ENCODE measurements around the gene ADCYAP1.

The ADCYAP1 gene

DNA sequence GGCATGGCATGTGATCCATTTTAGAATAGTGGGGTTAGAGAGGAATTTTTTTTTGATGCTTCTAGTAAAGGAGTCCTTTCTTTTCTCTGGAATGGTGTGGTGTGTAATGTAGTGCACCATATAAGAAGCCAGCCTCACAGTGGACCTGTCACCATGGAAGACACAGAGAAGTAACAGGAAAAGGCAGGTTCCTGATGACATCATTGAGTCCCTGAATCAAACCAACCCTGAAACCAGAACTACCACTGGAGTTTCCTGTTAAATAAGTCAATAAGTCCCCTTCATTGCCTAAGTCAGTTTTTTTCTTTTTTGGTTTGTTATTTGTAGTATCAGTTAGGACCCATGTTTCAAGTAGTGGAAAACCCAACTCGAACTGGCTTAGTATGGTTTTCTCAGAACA, 11.9 kb downstream of the ADCYAP1 start:
- POLR2A ChIA-PET = no interaction called here

DNA sequence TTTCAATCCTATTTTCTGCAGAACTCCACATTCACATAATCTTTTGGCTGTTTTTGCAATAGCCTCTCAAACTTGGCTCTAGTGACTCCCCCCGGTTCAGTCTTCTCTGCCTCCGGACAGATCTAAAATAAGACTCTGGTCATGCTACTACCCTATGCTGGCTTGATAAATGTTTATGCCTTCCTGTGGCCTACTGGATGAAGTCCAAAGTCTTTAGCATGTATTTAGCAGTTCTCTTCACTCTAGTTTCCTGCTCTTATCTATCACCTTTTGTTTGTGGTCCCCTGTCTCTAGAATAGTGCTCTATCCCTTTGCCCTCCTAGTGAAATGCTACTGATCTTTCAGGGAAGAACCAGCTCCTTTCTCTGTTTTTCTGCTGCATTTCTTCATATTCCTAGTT, 14.4 kb downstream of the ADCYAP1 start:
- no peaks in the 10 kb centered on the region for H3K4me1 ChIP-seq (ENCODE audit: control insufficient read depth, insufficient read depth, low read length)
- POLR2A ChIA-PET = no interaction called here
- no peak overlapping the region for H3K27ac ChIP-seq (ENCODE audit: extremely low read depth, low read depth, low read length)
- CTCF ChIA-PET = no interaction called here
- no peak overlapping the region for H3K4me3 ChIP-seq (ENCODE audit: low read depth, low read length)
- no peaks in the 10 kb centered on the region for H3K9me3 ChIP-seq (ENCODE audit: control insufficient read depth, insufficient read depth, low read depth, low read length)
- H3K36me3 ChIP-seq (ENCODE audit: control insufficient read depth in 2 of 2, insufficient read depth in 1 of 2, low read length in 2 of 2) = no peaks in the 10 kb centered on the region
- TF ChIP-seq BCL11B (tag by site-specific recombination; IDR thresholded peaks at IDR 0.05; ENCODE audit: low read depth) (no peak), ZNF501 (tag by site-specific recombination; IDR thresholded peaks at IDR 0.05) (no peak), ZNF133 (tag by site-specific recombination; IDR thresholded peaks at IDR 0.05) (no peak), ZNF211 (tag by site-specific recombination; IDR thresholded peaks at IDR 0.05; ENCODE audit: low read depth) (no peak), ZNF791 (tag by site-specific recombination; IDR thresholded peaks at IDR 0.05) (no peak), SP3 (tag by site-specific recombination; IDR thresholded peaks at IDR 0.05) (no peak), ZNF530 (tag by site-specific recombination; IDR thresholded peaks at IDR 0.05; ENCODE audit: low read depth) (no peak), ZNF391 (tag by site-specific recombination; IDR thresholded peaks at IDR 0.05; ENCODE audit: borderline replicate concordance, low read depth) (no peak), ZNF473 (tag by site-specific recombination; IDR thresholded peaks at IDR 0.05) (no peak)
- TF ChIP-seq, protein P1, sequence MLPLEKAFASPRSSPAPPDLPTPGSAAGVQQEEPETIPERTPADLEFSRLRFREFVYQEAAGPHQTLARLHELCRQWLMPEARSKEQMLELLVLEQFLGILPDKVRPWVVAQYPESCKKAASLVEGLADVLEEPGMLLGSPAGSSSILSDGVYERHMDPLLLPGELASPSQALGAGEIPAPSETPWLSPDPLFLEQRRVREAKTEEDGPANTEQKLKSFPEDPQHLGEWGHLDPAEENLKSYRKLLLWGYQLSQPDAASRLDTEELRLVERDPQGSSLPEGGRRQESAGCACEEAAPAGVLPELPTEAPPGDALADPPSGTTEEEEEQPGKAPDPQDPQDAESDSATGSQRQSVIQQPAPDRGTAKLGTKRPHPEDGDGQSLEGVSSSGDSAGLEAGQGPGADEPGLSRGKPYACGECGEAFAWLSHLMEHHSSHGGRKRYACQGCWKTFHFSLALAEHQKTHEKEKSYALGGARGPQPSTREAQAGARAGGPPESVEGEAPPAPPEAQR (tag by site-specific recombination; IDR thresholded peaks at IDR 0.05) = no peak
- TF ChIP-seq, protein P2, sequence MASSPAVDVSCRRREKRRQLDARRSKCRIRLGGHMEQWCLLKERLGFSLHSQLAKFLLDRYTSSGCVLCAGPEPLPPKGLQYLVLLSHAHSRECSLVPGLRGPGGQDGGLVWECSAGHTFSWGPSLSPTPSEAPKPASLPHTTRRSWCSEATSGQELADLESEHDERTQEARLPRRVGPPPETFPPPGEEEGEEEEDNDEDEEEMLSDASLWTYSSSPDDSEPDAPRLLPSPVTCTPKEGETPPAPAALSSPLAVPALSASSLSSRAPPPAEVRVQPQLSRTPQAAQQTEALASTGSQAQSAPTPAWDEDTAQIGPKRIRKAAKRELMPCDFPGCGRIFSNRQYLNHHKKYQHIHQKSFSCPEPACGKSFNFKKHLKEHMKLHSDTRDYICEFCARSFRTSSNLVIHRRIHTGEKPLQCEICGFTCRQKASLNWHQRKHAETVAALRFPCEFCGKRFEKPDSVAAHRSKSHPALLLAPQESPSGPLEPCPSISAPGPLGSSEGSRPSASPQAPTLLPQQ (tag by site-specific recombination; IDR thresholded peaks at IDR 0.05) = no peak
- TF ChIP-seq, protein P3, sequence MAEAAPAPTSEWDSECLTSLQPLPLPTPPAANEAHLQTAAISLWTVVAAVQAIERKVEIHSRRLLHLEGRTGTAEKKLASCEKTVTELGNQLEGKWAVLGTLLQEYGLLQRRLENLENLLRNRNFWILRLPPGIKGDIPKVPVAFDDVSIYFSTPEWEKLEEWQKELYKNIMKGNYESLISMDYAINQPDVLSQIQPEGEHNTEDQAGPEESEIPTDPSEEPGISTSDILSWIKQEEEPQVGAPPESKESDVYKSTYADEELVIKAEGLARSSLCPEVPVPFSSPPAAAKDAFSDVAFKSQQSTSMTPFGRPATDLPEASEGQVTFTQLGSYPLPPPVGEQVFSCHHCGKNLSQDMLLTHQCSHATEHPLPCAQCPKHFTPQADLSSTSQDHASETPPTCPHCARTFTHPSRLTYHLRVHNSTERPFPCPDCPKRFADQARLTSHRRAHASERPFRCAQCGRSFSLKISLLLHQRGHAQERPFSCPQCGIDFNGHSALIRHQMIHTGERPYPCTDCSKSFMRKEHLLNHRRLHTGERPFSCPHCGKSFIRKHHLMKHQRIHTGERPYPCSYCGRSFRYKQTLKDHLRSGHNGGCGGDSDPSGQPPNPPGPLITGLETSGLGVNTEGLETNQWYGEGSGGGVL (tag by site-specific recombination; IDR thresholded peaks at IDR 0.05) = no peak

More for the DNA sequence above, 11.9 kb downstream of the ADCYAP1 start:
- Histone ChIP-seq H3K9me3 (ENCODE audit: control insufficient read depth, insufficient read depth, low read depth, low read length) (no peaks in the 10 kb centered on the region), H3K4me3 (ENCODE audit: low read depth, low read length) (no peak overlapping the region), H3K36me3 (ENCODE audit: control insufficient read depth in 2 of 2, insufficient read depth in 1 of 2, low read length in 2 of 2) (no peaks in the 10 kb centered on the region), H3K4me1 (ENCODE audit: control insufficient read depth, insufficient read depth, low read length) (no peaks in the 10 kb centered on the region), H3K27ac (ENCODE audit: extremely low read depth, low read depth, low read length) (no peak overlapping the region)
- TF ChIP-seq, protein P4, sequence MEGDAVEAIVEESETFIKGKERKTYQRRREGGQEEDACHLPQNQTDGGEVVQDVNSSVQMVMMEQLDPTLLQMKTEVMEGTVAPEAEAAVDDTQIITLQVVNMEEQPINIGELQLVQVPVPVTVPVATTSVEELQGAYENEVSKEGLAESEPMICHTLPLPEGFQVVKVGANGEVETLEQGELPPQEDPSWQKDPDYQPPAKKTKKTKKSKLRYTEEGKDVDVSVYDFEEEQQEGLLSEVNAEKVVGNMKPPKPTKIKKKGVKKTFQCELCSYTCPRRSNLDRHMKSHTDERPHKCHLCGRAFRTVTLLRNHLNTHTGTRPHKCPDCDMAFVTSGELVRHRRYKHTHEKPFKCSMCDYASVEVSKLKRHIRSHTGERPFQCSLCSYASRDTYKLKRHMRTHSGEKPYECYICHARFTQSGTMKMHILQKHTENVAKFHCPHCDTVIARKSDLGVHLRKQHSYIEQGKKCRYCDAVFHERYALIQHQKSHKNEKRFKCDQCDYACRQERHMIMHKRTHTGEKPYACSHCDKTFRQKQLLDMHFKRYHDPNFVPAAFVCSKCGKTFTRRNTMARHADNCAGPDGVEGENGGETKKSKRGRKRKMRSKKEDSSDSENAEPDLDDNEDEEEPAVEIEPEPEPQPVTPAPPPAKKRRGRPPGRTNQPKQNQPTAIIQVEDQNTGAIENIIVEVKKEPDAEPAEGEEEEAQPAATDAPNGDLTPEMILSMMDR (tag by site-specific recombination; IDR thresholded peaks at IDR 0.05) = no peak
- TF ChIP-seq SP3 (tag by site-specific recombination; IDR thresholded peaks at IDR 0.05) (no peak), ZNF366 (tag by site-specific recombination; conservative IDR thresholded peaks at IDR 0.05) (no peak), ZNF654 (tag by site-specific recombination; IDR thresholded peaks at IDR 0.05; ENCODE audit: low read depth) (no peak), GFI1B (tag by site-specific recombination; IDR thresholded peaks at IDR 0.05) (no peak), KLF9 (tag by site-specific recombination; IDR thresholded peaks at IDR 0.05; ENCODE audit: low read depth) (no peak), ZNF596 (tag by site-specific recombination; IDR thresholded peaks at IDR 0.05) (no peak), ZNF157 (tag by site-specific recombination; IDR thresholded peaks at IDR 0.05) (no peak), ZNF266 (tag by site-specific recombination; IDR thresholded peaks at IDR 0.05; ENCODE audit: low read depth) (no peak), ZBTB21 (tag by site-specific recombination; IDR thresholded peaks at IDR 0.05) (no peak), GLI4 (tag by site-specific recombination; IDR thresholded peaks at IDR 0.05) (no peak)
- TF ChIP-seq, protein P5, sequence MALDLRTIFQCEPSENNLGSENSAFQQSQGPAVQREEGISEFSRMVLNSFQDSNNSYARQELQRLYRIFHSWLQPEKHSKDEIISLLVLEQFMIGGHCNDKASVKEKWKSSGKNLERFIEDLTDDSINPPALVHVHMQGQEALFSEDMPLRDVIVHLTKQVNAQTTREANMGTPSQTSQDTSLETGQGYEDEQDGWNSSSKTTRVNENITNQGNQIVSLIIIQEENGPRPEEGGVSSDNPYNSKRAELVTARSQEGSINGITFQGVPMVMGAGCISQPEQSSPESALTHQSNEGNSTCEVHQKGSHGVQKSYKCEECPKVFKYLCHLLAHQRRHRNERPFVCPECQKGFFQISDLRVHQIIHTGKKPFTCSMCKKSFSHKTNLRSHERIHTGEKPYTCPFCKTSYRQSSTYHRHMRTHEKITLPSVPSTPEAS (tag by site-specific recombination; IDR thresholded peaks at IDR 0.05) = no peak
- TF ChIP-seq, protein P6, sequence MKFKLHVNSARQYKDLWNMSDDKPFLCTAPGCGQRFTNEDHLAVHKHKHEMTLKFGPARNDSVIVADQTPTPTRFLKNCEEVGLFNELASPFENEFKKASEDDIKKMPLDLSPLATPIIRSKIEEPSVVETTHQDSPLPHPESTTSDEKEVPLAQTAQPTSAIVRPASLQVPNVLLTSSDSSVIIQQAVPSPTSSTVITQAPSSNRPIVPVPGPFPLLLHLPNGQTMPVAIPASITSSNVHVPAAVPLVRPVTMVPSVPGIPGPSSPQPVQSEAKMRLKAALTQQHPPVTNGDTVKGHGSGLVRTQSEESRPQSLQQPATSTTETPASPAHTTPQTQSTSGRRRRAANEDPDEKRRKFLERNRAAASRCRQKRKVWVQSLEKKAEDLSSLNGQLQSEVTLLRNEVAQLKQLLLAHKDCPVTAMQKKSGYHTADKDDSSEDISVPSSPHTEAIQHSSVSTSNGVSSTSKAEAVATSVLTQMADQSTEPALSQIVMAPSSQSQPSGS (tag by site-specific recombination; IDR thresholded peaks at IDR 0.05; ENCODE audit: low read depth) = no peak
- CTCF ChIA-PET = no interaction called here
